Tongue (tissue), 2 donors: ENCODE data around the gene CCDC54. TPM values are rescaled to one million over a fixed set of nuclear protein-coding genes. Genes with fewer than 3 reads are reported as not detected.
"Not testable (repeated sequence)": the region's sequence is repeated elsewhere in the genome, so short reads cannot be mapped to it uniquely, and the experiment has no call there.

Experiments
- DNase-seq: peaks from one replicate; pipeline ENCODE4 v3.0.0-alpha.2; 2015
- total RNA-seq: library from RNA; depleted of rRNA; stranded (reverse); fragments of >200 nt; gene quantifications from one replicate; pipeline ENCODE4 v1.2.3, GENCODE V29; 2014

The CCDC54 gene
- total RNA-seq: not detected

DNA sequence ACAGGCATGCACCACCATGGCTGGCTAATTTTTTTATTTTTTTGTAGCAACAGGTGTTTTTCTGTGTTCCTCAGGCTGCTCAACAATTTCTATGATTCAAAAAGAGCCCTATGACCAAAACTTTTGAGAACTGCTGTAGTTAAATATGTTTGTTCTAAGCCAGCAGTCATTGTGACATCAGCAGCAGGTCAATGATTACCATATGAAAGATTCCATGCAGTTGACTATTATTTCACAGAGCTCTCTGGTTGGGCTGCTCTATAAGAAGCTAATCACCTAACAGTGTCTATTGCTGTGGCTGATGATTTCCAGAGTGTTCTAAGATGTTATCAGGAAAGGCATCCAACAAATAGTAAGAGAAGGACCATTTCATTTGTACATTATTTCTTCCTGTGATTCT is at the start of gene CCDC54:
Gene CCDC54 (plus strand): TSS at position 289 of the 400 bp plus-strand sequence. CDS start 149 bp downstream, outside the sequence.
- no peak for DNase-seq

GRCh38 chr3:107328069-107328468 is 49.2 kb upstream of the CCDC54 start:
- DNase-seq: no peak

GRCh38 chr3:107329088-107329487 is 48.2 kb upstream of the CCDC54 start:
- no peak for DNase-seq

GRCh38 chr3:107339690-107340089 is 37.5 kb upstream of the CCDC54 start:
- not testable (repeated sequence) for DNase-seq

GRCh38 chr3:107344722-107345121 is 32.5 kb upstream of the CCDC54 start:
- no peak for DNase-seq

DNA sequence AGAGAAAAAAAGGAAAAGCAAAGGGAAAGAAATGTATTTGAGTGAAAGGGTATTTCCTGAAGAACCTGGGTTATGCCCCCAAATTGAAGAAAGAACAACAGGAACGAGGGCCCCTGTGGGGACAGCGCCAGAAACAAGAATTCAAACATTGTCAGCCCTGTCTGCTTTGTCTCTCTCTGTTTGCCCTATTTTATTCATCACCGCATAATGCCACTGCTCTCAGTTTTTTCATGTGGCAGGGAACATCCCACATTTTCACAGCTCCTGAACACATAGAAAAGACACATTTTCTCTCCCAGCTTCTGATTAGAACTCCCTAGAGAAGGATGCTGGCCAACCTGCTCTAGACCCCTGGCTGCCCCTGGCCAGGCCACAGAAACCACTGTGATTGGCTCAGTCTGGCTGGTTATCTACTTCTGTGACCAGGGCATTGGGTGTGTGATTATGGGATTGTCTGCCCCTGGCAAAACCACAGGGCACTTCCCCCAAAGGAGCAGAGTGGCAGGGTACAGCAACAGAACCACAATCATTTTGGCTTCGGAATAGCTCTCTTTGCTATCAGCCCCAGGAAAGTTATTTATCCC is 31.3 kb upstream of the CCDC54 start:
- DNase-seq: no peak

GRCh38 chr3:107346564-107346963 is 30.7 kb upstream of the CCDC54 start:
- DNase-seq: no peak

DNA sequence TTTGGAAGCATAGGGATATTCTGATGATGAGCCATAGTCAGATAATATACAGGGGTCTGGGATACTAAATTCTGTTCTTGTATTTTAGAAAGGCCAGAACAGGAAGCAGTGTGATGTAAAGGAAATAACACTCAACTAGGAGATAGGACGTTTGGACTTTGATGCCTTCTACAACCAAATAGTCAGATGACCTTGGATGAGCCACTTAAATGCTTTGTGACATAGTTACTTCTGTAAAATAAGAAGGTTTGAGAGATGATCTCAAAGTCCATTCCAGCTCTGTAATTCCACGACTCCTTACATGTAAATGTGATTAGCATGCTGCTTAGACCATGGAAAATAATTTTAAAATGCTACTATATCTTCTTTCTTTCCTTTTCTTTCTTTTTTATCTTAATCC is 29.5 kb upstream of the CCDC54 start:
- no peak for DNase-seq

DNA sequence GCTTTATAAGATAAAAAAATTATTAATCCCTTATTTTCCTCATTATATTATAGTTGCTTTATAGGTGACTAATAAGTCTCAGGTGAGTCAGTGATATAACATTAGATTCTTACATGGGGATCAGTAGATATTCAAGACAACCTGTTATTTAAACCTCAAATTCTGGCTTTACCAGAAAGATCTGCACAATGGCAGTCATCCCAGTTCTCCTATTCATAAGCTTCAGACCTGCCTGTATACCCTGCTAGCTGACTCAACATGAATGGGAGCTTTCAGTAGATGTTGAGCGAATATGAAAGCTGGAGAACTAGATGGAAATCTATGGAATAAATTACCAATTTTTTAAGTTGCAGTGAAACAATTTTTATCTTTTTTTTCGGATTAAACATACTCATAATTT is 20.5 kb upstream of the CCDC54 start:
- no peak for DNase-seq

DNA sequence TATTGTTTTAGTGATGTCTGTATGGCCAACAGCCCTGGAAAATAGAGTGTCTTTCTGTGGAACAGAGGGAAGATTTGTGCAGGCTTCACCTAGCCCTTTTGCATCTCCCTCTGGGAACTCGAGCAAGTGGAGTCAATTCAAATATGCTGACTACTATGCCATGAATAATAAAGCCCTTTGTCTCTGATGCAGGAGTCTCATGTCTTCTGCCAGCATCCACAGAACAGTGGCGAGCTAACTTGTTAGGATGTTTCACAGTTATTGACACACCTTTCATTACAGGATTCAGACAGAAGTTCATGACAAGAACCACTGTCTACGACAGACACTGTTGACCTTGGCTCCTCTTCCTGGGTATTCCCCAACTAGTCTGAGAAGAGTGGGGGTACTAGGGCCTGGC is 15.6 kb upstream of the CCDC54 start:
- no peak for DNase-seq

DNA sequence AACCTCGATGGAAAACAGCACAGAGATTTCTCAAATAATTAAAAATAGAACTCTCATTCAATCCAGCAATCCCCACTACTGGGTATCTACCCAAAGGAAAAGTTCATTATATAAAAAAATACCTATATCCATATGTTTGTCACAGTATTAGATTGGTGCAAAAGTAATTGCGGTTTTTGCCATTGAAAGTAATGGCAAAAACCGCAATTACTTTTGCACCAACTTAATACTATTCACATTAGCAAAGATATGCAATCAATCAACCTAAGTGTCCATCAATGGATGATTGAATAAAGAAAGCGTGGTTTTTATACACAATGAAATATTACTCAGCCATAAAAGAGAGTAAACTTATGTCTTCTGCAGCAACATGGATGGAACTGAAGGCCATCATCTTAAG is 12.2 kb upstream of the CCDC54 start:
- no peak for DNase-seq

GRCh38 chr3:107366766-107367165 is 10.5 kb upstream of the CCDC54 start:
- no peak for DNase-seq

- DNase-seq: no peak
Measured at GRCh38 chr3:107367353-107367752, 9.9 kb upstream of the CCDC54 start.

- DNase-seq: no peak
Measured at GRCh38 chr3:107368654-107369398, 8.4 kb upstream of the CCDC54 start.

DNA sequence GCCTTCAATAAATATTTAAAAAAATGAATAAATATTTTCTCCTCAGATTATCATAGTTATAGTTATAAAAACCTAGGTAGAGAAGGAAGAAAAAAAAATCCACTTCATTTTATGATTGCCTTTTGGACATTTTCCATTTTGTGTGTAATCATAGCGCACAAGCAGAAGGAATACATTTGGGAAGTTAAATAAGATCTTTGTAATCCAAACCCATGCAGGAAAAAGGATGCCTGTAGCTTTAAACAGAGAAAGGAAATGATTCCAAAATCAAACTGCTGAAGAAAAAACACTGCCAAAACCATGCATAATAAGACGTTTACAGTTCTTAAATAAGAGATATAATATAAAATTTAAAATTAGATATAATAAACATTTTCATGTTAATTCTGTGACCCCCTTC is 7.4 kb upstream of the CCDC54 start:
- peak; percentile 33 for DNase-seq

- no peak for DNase-seq
Measured at GRCh38 chr3:107370907-107371306, 6.3 kb upstream of the CCDC54 start.

DNA sequence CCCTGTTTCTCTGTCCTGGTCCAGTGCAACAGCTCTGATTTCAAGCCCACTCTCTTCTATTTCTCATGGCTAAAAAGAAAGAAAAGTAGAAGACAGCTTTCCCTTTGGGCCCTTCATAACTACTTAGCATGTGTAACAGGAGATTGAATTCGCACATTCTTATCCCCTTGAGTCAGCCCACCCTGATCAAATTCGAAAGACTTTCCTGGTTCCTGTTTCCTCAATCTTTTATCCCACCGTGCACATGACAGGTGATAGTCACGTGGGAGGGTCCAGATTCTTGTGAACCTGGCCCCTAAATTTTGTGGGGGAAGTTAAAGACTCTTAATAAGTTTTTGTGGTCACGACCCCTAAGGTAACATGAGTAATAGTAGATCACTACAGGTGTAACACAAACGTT is 4.7 kb upstream of the CCDC54 start:
- DNase-seq: no peak

DNA sequence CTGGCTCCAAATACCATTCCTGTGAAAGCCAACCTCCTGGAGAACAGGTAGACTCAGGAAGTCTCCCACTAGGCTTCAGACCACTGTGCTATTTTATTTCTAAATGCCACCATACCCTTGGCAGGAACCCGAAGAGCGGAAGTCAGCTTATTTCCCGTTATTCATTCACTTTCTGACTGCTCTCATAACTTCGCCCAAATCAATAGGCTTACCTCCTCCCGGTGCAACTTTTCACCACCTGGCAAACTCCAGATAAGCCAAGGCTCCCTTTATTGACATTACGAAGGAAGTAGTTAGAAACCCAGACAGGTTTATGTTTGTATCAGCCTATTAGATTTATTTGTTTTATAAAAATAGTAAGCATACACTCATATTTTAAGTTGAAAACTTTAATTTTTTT is 3.3 kb upstream of the CCDC54 start:
- DNase-seq: no peak

- DNase-seq: no peak
Measured at GRCh38 chr3:107375682-107376081, 1.6 kb upstream of the CCDC54 start.

- peak; percentile 23 for DNase-seq
Measured at GRCh38 chr3:107382631-107383030, 5.4 kb downstream of the CCDC54 start.

GRCh38 chr3:107384428-107384827 is 7.2 kb downstream of the CCDC54 start:
- no peak for DNase-seq

DNA sequence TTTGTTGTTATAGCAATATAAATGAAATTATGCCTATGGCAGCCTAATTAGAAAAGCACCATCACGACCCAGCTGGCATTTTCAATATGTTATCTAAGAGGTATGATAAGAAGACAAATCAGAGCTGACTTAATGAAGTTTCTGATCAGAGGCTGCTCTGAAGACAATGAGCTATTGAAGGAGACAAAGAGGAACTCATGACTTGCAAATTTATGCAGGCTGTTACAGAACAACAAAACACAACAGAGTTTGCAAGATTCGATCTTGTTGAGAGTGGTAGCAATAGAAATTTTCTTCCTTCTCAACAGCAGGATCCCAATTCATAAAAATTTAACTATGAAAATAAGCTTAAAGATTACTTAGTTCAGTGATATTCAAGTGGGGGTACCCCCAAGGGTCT is 7.7 kb downstream of the CCDC54 start:
- no peak for DNase-seq

GRCh38 chr3:107387555-107387954 is 10.3 kb downstream of the CCDC54 start:
- no peak for DNase-seq

DNA sequence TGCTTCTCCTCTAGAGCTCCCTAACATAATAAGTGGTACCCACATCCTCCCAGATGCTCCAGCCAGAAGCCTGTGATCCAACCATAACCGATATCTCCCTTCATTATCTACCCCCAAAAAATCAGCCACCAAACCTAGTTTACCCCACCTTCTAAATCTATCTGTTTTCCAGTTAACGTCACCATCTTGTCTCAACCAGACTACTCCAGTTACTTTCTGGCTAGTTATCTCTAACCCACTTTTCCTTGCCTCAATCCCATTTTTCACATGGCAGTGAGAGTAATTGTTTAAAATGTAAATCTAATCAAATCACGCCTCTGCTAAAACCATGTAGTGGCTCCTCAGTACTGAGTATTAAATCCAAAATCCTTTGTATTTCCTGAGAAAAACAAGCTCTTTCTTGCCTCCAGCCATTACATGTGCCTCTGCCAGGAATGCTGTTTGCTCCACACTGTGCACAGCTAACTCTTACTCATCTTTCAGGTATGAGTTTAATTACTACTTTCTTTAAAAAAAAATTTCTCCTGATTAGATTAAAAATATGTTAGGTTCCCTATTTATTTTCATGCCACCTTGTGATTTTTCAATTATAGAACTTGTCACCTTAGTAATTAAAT is 15.4 kb downstream of the CCDC54 start:
- DNase-seq: no peak
